ENCODE measurements around the gene INSIG2. TPM values are rescaled to one million over a fixed set of nuclear protein-coding genes. Genes with fewer than 3 reads are reported as not detected.

Gene INSIG2
- total RNA-seq, 1 experiment from 2014 or later = 8.5 TPM

GRCh38 chr2:118062048-118062447 lies 26.2 kb upstream of the INSIG2 start:
- no peaks in the 10 kb centered on the region for H3K27me3 ChIP-seq (ENCODE audit: low read length)
- ATAC-seq (no peak; the same call in 1 of the 2 replicates), DNase-seq (no peak)
- intact Hi-C loops (cut with micrococcal nuclease) = no loop called here
- no peaks in the 10 kb centered on the region for H3K36me3 ChIP-seq (ENCODE audit: low read depth, low read length)
- H3K9me2 ChIP-seq (replicated peaks; ENCODE audit: low read length) = no peaks in the 10 kb centered on the region
- H3K4me1 ChIP-seq (ENCODE audit: insufficient read depth, low read length) = peaks cover 18% of the 10 kb centered on the region; the same call in 1 of the 2 replicates
- no peaks in the 10 kb centered on the region for H3F3A ChIP-seq (ENCODE audit: low read length, unreplicated experiment)
- H3K9ac ChIP-seq (ENCODE audit: low read length) = no peak overlapping the region
- H3K4me3 ChIP-seq (ENCODE audit: low read length) = no peak overlapping the region
- ChIA-PET CTCF (interaction anchor here (1.1 to 1.3 kb wide), 2 partner anchors 15 to 24 kb away, joined by 3 to 7 read pairs; no protein-coding TSS in a partner anchor), POLR2A (ENCODE audit: unreplicated experiment) (interaction anchor here (0.5 kb wide), 1 partner anchor 61 kb away, joined by 6 read pairs; no protein-coding TSS in a partner anchor)
- H4K20me1 ChIP-seq (ENCODE audit: low read length) = no peaks in the 10 kb centered on the region
- TF ChIP-seq EZH2 (IDR thresholded peaks at IDR 0.05; ENCODE audit: low read length, unreplicated experiment) (no peak), EZH2phosphoT487 (IDR thresholded peaks at IDR 0.05; ENCODE audit: borderline replicate concordance, low read length) (no peak), CTCF (conservative IDR thresholded peaks at IDR 0.05; ENCODE audit: low read depth, low read length) (no peak)
- no peaks in the 10 kb centered on the region for H3K79me2 ChIP-seq (ENCODE audit: low read length)
- no peak overlapping the region for H2AFZ ChIP-seq (ENCODE audit: low read length)
- H3K9me3 ChIP-seq (ENCODE audit: low read length) = no peaks in the 10 kb centered on the region
- no TSS peak for BruUV-seq (replicated peaks)
- no peak overlapping the region for H3K4me2 ChIP-seq (ENCODE audit: low read length)
- no peak overlapping the region for H3K27ac ChIP-seq (ENCODE audit: low read length)

GRCh38 chr2:118062669-118063068 lies 25.6 kb upstream of the INSIG2 start:
- DNase-seq = no peak

More at GRCh38 chr2:118062669-118063068, 25.6 kb upstream of the INSIG2 start:
- no peaks in the 10 kb centered on the region for H4K20me1 ChIP-seq (ENCODE audit: low read length)
- no peaks in the 10 kb centered on the region for H3K27me3 ChIP-seq (ENCODE audit: low read length)
- H3K4me1 ChIP-seq (ENCODE audit: insufficient read depth, low read length) = peaks cover 18% of the 10 kb centered on the region; the same call in 1 of the 2 replicates
- H2AFZ ChIP-seq (ENCODE audit: low read length) = no peak overlapping the region
- H3F3A ChIP-seq (ENCODE audit: low read length, unreplicated experiment) = no peaks in the 10 kb centered on the region
- no peak overlapping the region for H3K27ac ChIP-seq (ENCODE audit: low read length)
- no peak overlapping the region for H3K9ac ChIP-seq (ENCODE audit: low read length)
- H3K4me2 ChIP-seq (ENCODE audit: low read length) = no peak overlapping the region
- no peaks in the 10 kb centered on the region for H3K9me3 ChIP-seq (ENCODE audit: low read length)
- no peaks in the 10 kb centered on the region for H3K79me2 ChIP-seq (ENCODE audit: low read length)
- no peak for TF ChIP-seq EZH2phosphoT487 (IDR thresholded peaks at IDR 0.05; ENCODE audit: borderline replicate concordance, low read length)
- TF ChIP-seq CTCF (conservative IDR thresholded peaks at IDR 0.05; ENCODE audit: low read depth, low read length) = no peak
- TF ChIP-seq EZH2 (IDR thresholded peaks at IDR 0.05; ENCODE audit: low read length, unreplicated experiment) = no peak
- H3K36me3 ChIP-seq (ENCODE audit: low read depth, low read length) = no peaks in the 10 kb centered on the region
- intact Hi-C loops (cut with micrococcal nuclease) = no loop called here
- ATAC-seq = no peak
- no TSS peak for BruUV-seq (replicated peaks)
- ChIA-PET CTCF (interaction anchor here (1.1 to 1.3 kb wide), 2 partner anchors 16 to 23 kb away, joined by 3 to 7 read pairs; no protein-coding TSS in a partner anchor), POLR2A (ENCODE audit: unreplicated experiment) (interaction anchor here (0.5 kb wide), 1 partner anchor 61 kb away, joined by 6 read pairs; no protein-coding TSS in a partner anchor)
- no peaks in the 10 kb centered on the region for H3K9me2 ChIP-seq (replicated peaks; ENCODE audit: low read length)
- H3K4me3 ChIP-seq (ENCODE audit: low read length) = no peak overlapping the region

Data from PC-3 (cell line).